ENCODE data around the gene LEKR1. TPM values are rescaled to one million over a fixed set of nuclear protein-coding genes. Genes with fewer than 3 reads are reported as not detected.

The LEKR1 gene
- total and polyA plus RNA-seq, 8 donors, result 0.76 to 3.8 (median 2.1) TPM

GRCh38 chr3:157046520-157046919 is 220.4 kb downstream of the LEKR1 start:
- peaks cover 0 to 4% of the 10 kb centered on the region in 2 donors for H3K27me3 ChIP-seq
- intact Hi-C loops (cut with DNase I), result no loop called here

GRCh38 chr3:157051055-157051454 is 224.9 kb downstream of the LEKR1 start:
- no peaks in the 10 kb centered on the region for H3K27me3 ChIP-seq
- no peak for DNase-seq
- H3K9me3 ChIP-seq, result no peaks in the 10 kb centered on the region
- ATAC-seq, result no peak
- no peak overlapping the region for H3K27ac ChIP-seq
- H3K36me3 ChIP-seq, result no peaks in the 10 kb centered on the region
- intact Hi-C loops (cut with DNase I), result no loop called here
- no peak for TF ChIP-seq CTCF (IDR thresholded peaks at IDR 0.05)
- no peak overlapping the region for H3K4me3 ChIP-seq
- H3K4me1 ChIP-seq, result no peaks in the 10 kb centered on the region

More at GRCh38 chr3:157046520-157046919, 220.4 kb downstream of the LEKR1 start:
- Histone ChIP-seq H3K9me3 (no peaks in the 10 kb centered on the region), H3K4me3 (no peak overlapping the region), H3K27ac (no peak overlapping the region), H3K36me3 (no peaks in the 10 kb centered on the region), H3K4me1 (no peaks in the 10 kb centered on the region)
- DNase-seq (no peak), ATAC-seq (no peak)
- no peak for TF ChIP-seq CTCF (IDR thresholded peaks at IDR 0.05)

GRCh38 chr3:157051591-157051990 is 225.4 kb downstream of the LEKR1 start:
- H3K27me3 ChIP-seq, result no peaks in the 10 kb centered on the region
- H3K4me1 ChIP-seq, result no peaks in the 10 kb centered on the region
- H3K4me3 ChIP-seq, result no peak overlapping the region
- DNase-seq (no peak), ATAC-seq (no peak)
- no peaks in the 10 kb centered on the region for H3K9me3 ChIP-seq
- no peaks in the 10 kb centered on the region for H3K36me3 ChIP-seq
- no peak overlapping the region for H3K27ac ChIP-seq
- intact Hi-C loops (cut with DNase I), result no loop called here
- no peak for TF ChIP-seq CTCF (IDR thresholded peaks at IDR 0.05)

GRCh38 chr3:157056035-157056434 is 229.9 kb downstream of the LEKR1 start:
- Histone ChIP-seq H3K36me3 (no peaks in the 10 kb centered on the region), H3K4me1 (no peaks in the 10 kb centered on the region), H3K4me3 (no peak overlapping the region), H3K9me3 (no peaks in the 10 kb centered on the region), H3K27me3 (no peaks in the 10 kb centered on the region), H3K27ac (no peak overlapping the region)
- ATAC-seq (no peak), DNase-seq (no peak)
- intact Hi-C loops (cut with DNase I), result no loop called here
- no peak for TF ChIP-seq CTCF (IDR thresholded peaks at IDR 0.05)

- no peaks in the 10 kb centered on the region for H3K27me3 ChIP-seq
- H3K4me3 ChIP-seq, result no peak overlapping the region
- DNase-seq, result no peak
- no peaks in the 10 kb centered on the region for H3K9me3 ChIP-seq
- no peaks in the 10 kb centered on the region for H3K4me1 ChIP-seq
- ATAC-seq, result no peak
- H3K36me3 ChIP-seq, result no peaks in the 10 kb centered on the region
- no peak for TF ChIP-seq CTCF (IDR thresholded peaks at IDR 0.05)
- intact Hi-C loops (cut with DNase I), result no loop called here
- no peak overlapping the region for H3K27ac ChIP-seq
These were observed 232.4 kb downstream of the LEKR1 start for GRCh38 chr3:157058392-157059071.

Data from left lung (tissue), 10 donors.